A549 (cell line): Measurements from ENCODE around the gene PDPK1. TPM values are rescaled to one million over a fixed set of nuclear protein-coding genes. Genes with fewer than 3 reads are reported as not detected.
A peak's percentile ranks its signal among the peaks of the same experiment; 100 is the strongest.
"Not testable (repeated sequence)": the region's sequence is repeated elsewhere in the genome, so short reads cannot be mapped to it uniquely, and the experiment has no call there.

Experiments
- ATAC-seq, 2 experiments: fragments of 200-7000 bp in 1 of 2; fragments of >200 bp in 1 of 2; cut with Nextera tagmentation in 1 of 2; cut with Tn5 transposase in 1 of 2; 3 replicates each; pipeline versions ENCODE4 v1.8.0 to v1.9.1; 2018 to 2020; ENCODE audit warnings: mild to moderate bottlenecking in 1 of 2, moderate library complexity in 1 of 2
- CTCF ChIA-PET: fragments of 300-600 bp; sonication (Branson Sonifier 250); formaldehyde crosslinking; extraction: SDS; loops from one replicate; lab custom pipeline; 2021; ENCODE audit warnings: antibody characterized with exemption, inconsistent platforms; lab: Yijun Ruan, JAX
- POLR2A ChIA-PET: fragments of 350-600 bp; formaldehyde crosslinking; extraction: SDS; loops from one replicate; lab custom pipeline; 2021; ENCODE audit warnings: antibody characterized with exemption, inconsistent platforms; lab: Yijun Ruan, JAX
- DNase-seq, 2 experiments: peaks; one replicate each; pipeline versions ENCODE4 v3.0.0 to v3.0.0-alpha.2; 2011 to 2016; ENCODE audit warnings: low read depth in 1 of 2, low spot score in 1 of 2
- FAIRE-seq: peaks from 2 replicates; lab custom pipeline; 2011; peaks lifted over from hg19 to GRCh38; lab: Jason Lieb, UNC
- H3K27ac ChIP-seq, 2 experiments: fragments of >200 bp; sonication (Bioruptor Twin); formaldehyde crosslinking; 3 replicates each; pipeline ENCODE4 v1.5.1; 2016 to 2017
- H3K4me1 ChIP-seq: fragments of >200 bp; sonication (Bioruptor Twin); formaldehyde crosslinking; 3 replicates; pipeline ENCODE4 v1.6.1; 2016
- H3K4me2 ChIP-seq: fragments of >200 bp; sonication (Bioruptor Twin); formaldehyde crosslinking; 3 replicates; pipeline ENCODE4 v1.6.1; 2016
- H3K4me3 ChIP-seq: fragments of >200 bp; sonication (Bioruptor Twin); formaldehyde crosslinking; 3 replicates; pipeline ENCODE4 v1.5.1; 2016
- H3K9me3 ChIP-seq: fragments of >200 bp; sonication (Bioruptor Twin); formaldehyde crosslinking; 3 replicates; pipeline ENCODE4 v1.6.1; 2016
- CEBPB ChIP-seq, 2 experiments: fragments of >200 bp in 1 of 2; sonication (Bioruptor Twin) in 1 of 2; formaldehyde crosslinking in 1 of 2; IDR thresholded peaks; 2 replicates each; pipeline ENCODE4 v1.6.1; 2012 to 2016
- MAFK ChIP-seq: fragments of 450-650 bp; IDR thresholded peaks from 2 replicates; pipeline ENCODE4 v1.6.1; 2014; ENCODE audit not compliant: partially characterized antibody
- RAD21 ChIP-seq, 2 experiments: fragments of >200 bp in 1 of 2; sonication (Bioruptor Twin) in 1 of 2; formaldehyde crosslinking in 1 of 2; IDR thresholded peaks in 1 of 2; conservative IDR thresholded peaks in 1 of 2; 2 replicates in 1 of 2; 3 replicates in 1 of 2; pipeline ENCODE4 v1.6.1; 2012 to 2018; ENCODE audit warnings: inconsistent platforms in 1 of 2
- WGBS: methylation state at CpG from one replicate; pipeline ENCODE4 v1.1.6; 2017; ENCODE audit errors: missing lambda C conversion rate; 5-methylcytosine and 5-hydroxymethylcytosine counted together
- polyA plus RNA-seq, 4 experiments: library from polyadenylated mRNA; depleted of rRNA in 3 of 4; stranded (reverse); fragments of >200 nt; fragmentation: RNase III in 1 of 4; extraction: RNeasy Plus Mini Kit Qiagen cat#74134 plus additional on column Dnase treatment in 1 of 4; gene quantifications; 2 replicates in 3 of 4; 3 replicates in 1 of 4; pipeline ENCODE4 v1.2.3, GENCODE V29; 2011 to 2017
- TF ChIP-seq, protein P1 (sequence below): fragments of >200 bp; sonication (Bioruptor Twin); formaldehyde crosslinking; IDR thresholded peaks from 3 replicates; pipeline ENCODE4 v1.5.1; 2016

PDPK1 gene
- polyA plus RNA-seq, 2 of the 4 experiments (the other 2 are of a cell fraction) = 17.7 to 29.7 TPM

DNA sequence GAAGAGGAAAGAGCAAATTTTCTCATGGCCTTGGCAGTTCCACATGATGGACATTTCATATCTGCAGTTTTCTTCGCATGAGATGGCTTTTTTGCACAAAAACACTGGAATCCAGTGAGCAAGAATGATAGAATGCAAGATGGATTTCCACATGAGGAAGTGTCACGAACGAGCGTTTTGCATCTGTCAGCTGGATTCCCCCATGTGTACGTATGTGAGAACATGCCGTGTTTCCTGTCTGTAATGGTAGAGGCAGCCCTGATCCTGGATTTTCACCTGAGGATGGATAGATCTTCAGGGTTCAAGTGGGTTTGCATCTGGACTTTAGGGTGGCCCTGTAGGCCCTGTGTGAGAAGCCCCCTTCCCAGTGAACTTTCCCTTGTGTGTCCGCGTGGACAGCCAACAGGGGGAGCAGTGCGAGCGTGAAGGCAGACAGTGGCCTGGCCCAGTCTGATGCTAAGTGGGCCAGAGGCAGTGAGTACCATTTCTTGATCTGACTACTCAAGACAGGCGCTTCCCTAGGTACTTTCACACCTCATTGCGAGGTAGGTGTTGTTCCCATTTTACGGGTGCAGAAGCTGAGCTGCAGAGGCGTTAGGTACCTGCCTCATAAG lies 2.1 kb downstream of the PDPK1 start:
- H3K27ac ChIP-seq, FAIRE-seq, POLR2A ChIA-PET, H3K9me3 ChIP-seq, H3K4me3 ChIP-seq, H3K4me2 ChIP-seq: not testable (repeated sequence)
- TF ChIP-seq, protein P1, sequence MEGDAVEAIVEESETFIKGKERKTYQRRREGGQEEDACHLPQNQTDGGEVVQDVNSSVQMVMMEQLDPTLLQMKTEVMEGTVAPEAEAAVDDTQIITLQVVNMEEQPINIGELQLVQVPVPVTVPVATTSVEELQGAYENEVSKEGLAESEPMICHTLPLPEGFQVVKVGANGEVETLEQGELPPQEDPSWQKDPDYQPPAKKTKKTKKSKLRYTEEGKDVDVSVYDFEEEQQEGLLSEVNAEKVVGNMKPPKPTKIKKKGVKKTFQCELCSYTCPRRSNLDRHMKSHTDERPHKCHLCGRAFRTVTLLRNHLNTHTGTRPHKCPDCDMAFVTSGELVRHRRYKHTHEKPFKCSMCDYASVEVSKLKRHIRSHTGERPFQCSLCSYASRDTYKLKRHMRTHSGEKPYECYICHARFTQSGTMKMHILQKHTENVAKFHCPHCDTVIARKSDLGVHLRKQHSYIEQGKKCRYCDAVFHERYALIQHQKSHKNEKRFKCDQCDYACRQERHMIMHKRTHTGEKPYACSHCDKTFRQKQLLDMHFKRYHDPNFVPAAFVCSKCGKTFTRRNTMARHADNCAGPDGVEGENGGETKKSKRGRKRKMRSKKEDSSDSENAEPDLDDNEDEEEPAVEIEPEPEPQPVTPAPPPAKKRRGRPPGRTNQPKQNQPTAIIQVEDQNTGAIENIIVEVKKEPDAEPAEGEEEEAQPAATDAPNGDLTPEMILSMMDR = peak; percentile 35
- peak; percentile 29 for TF ChIP-seq MAFK
- peak in 1 of 2 experiments; percentile 29; a peak in 2 of 5 replicates for TF ChIP-seq RAD21 (conservative IDR thresholded peaks at IDR 0.05 in 1 of 2, IDR thresholded peaks at IDR 0.05 in 1 of 2)
- ATAC-seq = peak in 1 of 2 experiments; percentile 52; a peak in 3 of 6 replicates
- 65% methylated on average over 13 of the region's 14 CpGs for WGBS
- CTCF ChIA-PET = interaction anchor here (1.1 kb wide), 1 partner anchor 12 kb away, joined by 3 read pairs; no protein-coding TSS in a partner anchor
- peaks cover 18% of the 10 kb centered on the region for H3K4me1 ChIP-seq
- DNase-seq = peak in 1 of 2 experiments; percentile 41

- H3K27ac ChIP-seq, FAIRE-seq, H3K9me3 ChIP-seq, DNase-seq, ATAC-seq, H3K4me3 ChIP-seq, H3K4me2 ChIP-seq, POLR2A ChIA-PET: not testable (repeated sequence)
- CTCF ChIA-PET = interaction anchor here (1.1 kb wide), 1 partner anchor 11 kb away, joined by 3 read pairs; no protein-coding TSS in a partner anchor
- peaks cover 18% of the 10 kb centered on the region for H3K4me1 ChIP-seq
- WGBS = 93% methylated on average over 3 of the region's 4 CpGs
Measured at GRCh38 chr16:2540912-2541311, 3.1 kb downstream of the PDPK1 start.

DNA sequence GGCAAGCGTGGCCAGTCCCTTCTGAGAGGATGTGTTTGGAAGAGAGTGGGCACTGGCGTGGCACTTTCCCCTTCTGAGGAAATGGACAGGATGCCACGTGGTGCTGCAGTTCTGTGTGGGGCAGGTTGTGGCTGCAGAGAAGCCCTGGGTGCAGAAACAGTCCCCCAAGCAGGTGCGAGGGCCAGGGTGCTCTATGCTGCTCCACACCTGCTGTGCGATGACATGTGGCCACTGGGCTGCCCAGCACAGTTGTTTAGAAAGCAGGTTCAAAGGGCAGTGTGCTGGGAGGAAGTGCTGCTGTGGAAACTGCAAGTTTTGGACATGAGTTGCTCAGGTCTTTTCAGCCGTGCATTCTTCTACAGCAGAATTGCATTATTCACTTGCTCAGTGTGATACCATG lies 3.6 kb downstream of the PDPK1 start:
- FAIRE-seq, H3K4me2 ChIP-seq, H3K27ac ChIP-seq, H3K4me3 ChIP-seq, POLR2A ChIA-PET, H3K9me3 ChIP-seq, ATAC-seq, DNase-seq: not testable (repeated sequence)
- H3K4me1 ChIP-seq = peaks cover 16% of the 10 kb centered on the region
- WGBS = 78% methylated on average over 6 of the region's 6 CpGs
- CTCF ChIA-PET = interaction anchor here (1.1 kb wide), 1 partner anchor 10 kb away, joined by 3 read pairs; no protein-coding TSS in a partner anchor

DNA sequence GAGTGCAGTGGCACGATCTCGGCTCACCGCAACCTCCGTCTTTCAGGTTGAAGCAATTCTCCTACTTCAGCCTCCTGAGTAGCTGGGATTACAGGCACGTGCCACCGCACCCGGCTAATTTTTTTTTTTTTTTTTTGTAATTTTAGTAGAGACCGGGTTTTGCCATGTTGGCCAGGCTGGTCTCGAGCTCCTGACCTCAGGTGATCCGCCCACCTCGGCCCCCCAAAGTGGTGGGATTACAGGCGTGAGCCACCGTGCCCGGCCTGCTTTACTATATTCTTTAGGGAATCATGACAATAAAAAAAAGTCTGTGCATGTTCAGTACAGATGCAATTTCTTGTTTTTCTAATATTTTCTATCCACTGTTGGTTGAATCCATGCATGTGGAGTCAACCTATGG lies 6.0 kb downstream of the PDPK1 start:
- POLR2A ChIA-PET, H3K4me2 ChIP-seq, ATAC-seq, H3K27ac ChIP-seq, DNase-seq, H3K4me3 ChIP-seq, FAIRE-seq, H3K9me3 ChIP-seq: not testable (repeated sequence)
- CTCF ChIA-PET = interaction anchor here (0.6 kb wide), 1 partner anchor 1266 kb away, joined by 3 read pairs; no protein-coding TSS in a partner anchor
- WGBS = 95% methylated on average over 14 of the region's 14 CpGs
- peaks cover 12% of the 10 kb centered on the region for H3K4me1 ChIP-seq

- POLR2A ChIA-PET, ATAC-seq, CTCF ChIA-PET, H3K27ac ChIP-seq, H3K9me3 ChIP-seq, FAIRE-seq, DNase-seq, H3K4me1 ChIP-seq, H3K4me2 ChIP-seq, H3K4me3 ChIP-seq: not testable (repeated sequence)
- WGBS = 60% methylated on average over 1 of the region's 14 CpGs
Measured at GRCh38 chr16:2550283-2550878, 12.6 kb downstream of the PDPK1 start.

DNA sequence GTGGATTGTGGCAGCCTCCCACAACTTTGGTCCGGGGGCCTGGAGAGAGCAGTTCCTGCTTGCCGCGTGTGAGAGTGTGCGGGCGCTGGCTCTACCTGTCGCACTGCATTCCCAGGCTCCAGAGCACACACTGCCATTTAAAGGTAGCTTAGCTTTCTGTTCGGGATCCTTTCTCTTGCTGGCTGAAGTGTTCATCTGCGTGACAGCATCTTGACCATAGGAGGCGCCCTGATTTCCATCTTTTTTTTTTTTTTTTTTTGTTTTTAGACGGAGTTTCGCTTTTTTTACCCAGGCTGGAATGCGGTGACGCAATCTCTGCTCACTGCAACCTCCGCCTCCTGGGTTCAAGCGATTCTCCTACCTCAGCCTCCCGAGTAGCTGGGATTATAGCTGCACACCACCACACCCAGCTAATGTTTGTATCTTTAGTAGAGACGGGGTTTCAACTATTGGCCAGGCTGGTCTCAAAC lies 13.6 kb downstream of the PDPK1 start:
- peak in 1 of 2 experiments; percentile 40; a peak in 2 of 6 replicates for ATAC-seq
- FAIRE-seq, POLR2A ChIA-PET, H3K4me1 ChIP-seq, H3K4me3 ChIP-seq, H3K9me3 ChIP-seq: not testable (repeated sequence)
- DNase-seq = peak in 1 of 2 experiments; percentile 29
- Histone ChIP-seq H3K27ac (peak overlapping the region in 1 of 2 experiments; percentile 34; a peak in 1 of 6 replicates), H3K4me2 (peak overlapping the region; percentile 34; the same call in 1 of the 3 replicates)
- TF ChIP-seq, protein P1 = peak; percentile 21; the same call in 1 of the 3 replicates
- TF ChIP-seq CEBPB (IDR thresholded peaks at IDR 0.05) = peak; percentile 44 to 88; a peak in 3 of 4 replicates
- 58% methylated on average over 16 of the region's 17 CpGs for WGBS
- CTCF ChIA-PET = interaction anchor here (0.6 to 0.9 kb wide), 3 partner anchors 11 to 417 kb away, joined by 3 to 4 read pairs (median 3); no protein-coding TSS in a partner anchor

DNA sequence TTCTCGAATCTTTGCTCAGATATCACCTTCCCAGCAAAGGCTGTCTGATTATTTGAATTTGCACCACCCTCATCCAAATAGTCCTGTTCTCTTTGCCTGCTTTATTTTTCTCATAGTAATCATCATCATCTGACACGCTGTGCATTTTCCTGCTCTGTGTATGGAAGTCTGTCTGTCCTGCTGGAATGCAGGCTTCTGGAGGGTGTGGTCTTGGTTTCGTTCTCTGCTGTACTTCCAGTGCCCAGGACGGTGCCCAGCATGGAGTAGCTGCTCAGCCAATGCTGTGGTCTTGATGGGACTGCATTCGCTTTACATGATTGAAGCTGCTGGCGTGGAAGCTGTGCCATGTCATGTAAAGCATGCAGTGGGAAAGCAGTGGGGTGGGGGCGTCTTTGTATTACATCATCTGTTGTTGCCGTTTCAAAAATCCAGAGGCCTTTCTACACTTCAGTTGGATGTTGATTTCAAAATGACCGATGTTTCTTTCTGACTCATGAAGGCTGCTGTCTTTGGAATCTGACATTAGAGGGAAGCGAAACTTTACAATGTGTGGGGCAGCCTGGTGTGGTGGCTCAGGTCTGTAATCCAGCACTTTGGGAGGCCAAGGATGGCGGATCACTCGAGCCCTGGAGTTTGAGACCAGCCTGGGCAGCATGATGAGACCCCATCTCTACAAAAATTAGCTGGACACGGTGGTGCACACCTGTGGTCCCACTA lies 17.0 kb downstream of the PDPK1 start:
- POLR2A ChIA-PET, H3K4me3 ChIP-seq, ATAC-seq, FAIRE-seq, H3K4me1 ChIP-seq, CTCF ChIA-PET, H3K9me3 ChIP-seq, DNase-seq, H3K4me2 ChIP-seq, H3K27ac ChIP-seq: not testable (repeated sequence)
- no CpG with 5 or more reads among the region's 13 CpGs for WGBS

DNA sequence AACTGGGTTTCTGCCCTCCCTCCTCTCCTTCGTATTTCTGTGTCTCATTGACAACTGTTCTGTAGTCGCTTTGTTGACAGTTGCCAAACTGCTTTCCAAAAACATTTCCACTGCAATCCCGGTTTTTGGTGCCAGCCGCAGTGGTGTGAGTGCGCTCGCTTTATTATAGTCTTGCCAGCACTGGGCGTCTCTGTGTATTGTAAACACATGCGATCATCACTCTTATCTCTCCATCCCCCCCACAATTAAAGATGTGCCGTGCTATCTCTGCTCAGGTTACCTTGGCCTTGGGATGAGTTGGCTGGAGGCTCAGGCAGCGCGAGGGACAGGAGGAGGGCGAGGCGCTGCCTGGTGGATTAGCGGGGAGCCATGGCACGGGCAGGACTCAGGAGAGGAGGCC lies 19.3 kb downstream of the PDPK1 start:
- H3K4me2 ChIP-seq, FAIRE-seq, CTCF ChIA-PET, H3K9me3 ChIP-seq, H3K4me1 ChIP-seq, ATAC-seq, H3K27ac ChIP-seq, DNase-seq, POLR2A ChIA-PET, H3K4me3 ChIP-seq: not testable (repeated sequence)
- no CpG with 5 or more reads among the region's 15 CpGs for WGBS
